IMR-90 (cell line): ENCODE results near the gene DENND1B. TPM values are rescaled to one million over a fixed set of nuclear protein-coding genes. Genes with fewer than 3 reads are reported as not detected.

Source experiments
- ATAC-seq: fragments of 200-7000 bp; cut with Tn5 transposase; 2 replicates; pipeline ENCODE4 v1.9.1; 2020; ENCODE audit warnings: low read depth, mild to moderate bottlenecking, moderate library complexity
- BruUV-seq: library from RNA; stranded (reverse); fragments of 400-500 nt; replicated peaks from 2 replicates; lab custom pipeline; 2021; lab: Mats Ljungman, UMichigan
- CTCF ChIA-PET: fragments of 300-600 bp; formaldehyde crosslinking; extraction: SDS; loops from one replicate; lab custom pipeline; 2021; ENCODE audit warnings: antibody characterized with exemption; lab: Yijun Ruan, JAX
- POLR2A ChIA-PET: fragments of 300-600 bp; sonication (Branson Sonifier 250); formaldehyde crosslinking; loops from one replicate; lab custom pipeline; 2022; ENCODE audit warnings: antibody characterized with exemption; ENCODE audit not compliant: unreplicated experiment; lab: Charles Lee
- DNase-seq: peaks from one replicate; pipeline ENCODE4 v3.0.0; 2013
- H2AFZ ChIP-seq: replicated peaks from 2 replicates; pipeline ENCODE3; 2013; ENCODE audit warnings: low read length, mild to moderate bottlenecking; ENCODE audit not compliant: poor library complexity
- H2AK5ac ChIP-seq: 2 replicates; pipeline ENCODE4 v1.6.1; 2013; ENCODE audit warnings: low read depth, low read length, inconsistent platforms
- H2AK9ac ChIP-seq: replicated peaks from 2 replicates; pipeline ENCODE3; 2013; ENCODE audit warnings: mild to moderate bottlenecking, low read depth, low read length, moderate library complexity; ENCODE audit not compliant: poor library complexity
- H2BK120ac ChIP-seq: 2 replicates; pipeline ENCODE4 v1.6.1; 2013; ENCODE audit warnings: low read depth, low read length, inconsistent platforms
- H2BK15ac ChIP-seq: 3 replicates; pipeline ENCODE4 v1.6.1; 2013; ENCODE audit warnings: low read depth, low read length, inconsistent platforms
- H2BK20ac ChIP-seq: 2 replicates; pipeline ENCODE4 v1.6.1; 2013; ENCODE audit warnings: low read depth, mild to moderate bottlenecking, inconsistent platforms, low read length, moderate library complexity
- H2BK5ac ChIP-seq: 2 replicates; pipeline ENCODE4 v1.6.1; 2013; ENCODE audit warnings: mild to moderate bottlenecking, low read depth, low read length, inconsistent platforms; ENCODE audit not compliant: poor library complexity, severe bottlenecking
- H3K14ac ChIP-seq: replicated peaks from 2 replicates; pipeline ENCODE4 v1.6.1; 2013; ENCODE audit warnings: low read depth, low read length, inconsistent platforms
- H3K18ac ChIP-seq: 2 replicates; pipeline ENCODE4 v1.6.1; 2013; ENCODE audit warnings: low read depth, low read length, control low read depth
- H3K23ac ChIP-seq: 2 replicates; pipeline ENCODE4 v1.6.1; 2013; ENCODE audit warnings: low read depth, low read length, inconsistent platforms
- H3K27ac ChIP-seq: 2 replicates; pipeline ENCODE4 v1.5.1; 2013; ENCODE audit warnings: mild to moderate bottlenecking, control low read depth, low read length; ENCODE audit not compliant: insufficient read depth
- H3K27me3 ChIP-seq: 2 replicates; pipeline ENCODE4 v1.6.1; 2013; ENCODE audit warnings: low read length; ENCODE audit not compliant: control insufficient read depth, insufficient read depth
- H3K36me3 ChIP-seq: 2 replicates; pipeline ENCODE4 v1.6.1; 2013; ENCODE audit warnings: low read length, mixed read lengths; ENCODE audit not compliant: control insufficient read depth, insufficient read depth
- H3K4ac ChIP-seq: 2 replicates; pipeline ENCODE4 v1.6.1; 2013; ENCODE audit warnings: low read depth, low read length, inconsistent platforms
- H3K4me1 ChIP-seq: 2 replicates; pipeline ENCODE4 v1.6.1; 2013; ENCODE audit warnings: low read length, mixed read lengths; ENCODE audit not compliant: control insufficient read depth, insufficient read depth
- H3K4me2 ChIP-seq: 2 replicates; pipeline ENCODE4 v1.6.1; 2013; ENCODE audit warnings: low read depth, mild to moderate bottlenecking, control low read depth, low read length, moderate library complexity
- H3K4me3 ChIP-seq: 2 replicates; pipeline ENCODE4 v1.5.1; 2013; ENCODE audit warnings: low read depth, mild to moderate bottlenecking, control low read depth, low read length, moderate library complexity; ENCODE audit not compliant: insufficient read depth
- H3K56ac ChIP-seq: 2 replicates; pipeline ENCODE4 v1.6.1; 2013; ENCODE audit warnings: low read length, inconsistent platforms; ENCODE audit not compliant: insufficient read depth; ENCODE audit errors: extremely low read depth
- H3K79me1 ChIP-seq, 2 experiments: 2 replicates each; pipeline ENCODE4 v1.6.1; 2013; ENCODE audit warnings: low read length in 2 of 2, inconsistent platforms in 1 of 2, low read depth in 1 of 2
- H3K9ac ChIP-seq: 2 replicates; pipeline ENCODE4 v1.6.1; 2013; ENCODE audit warnings: low read depth, low read length, control low read depth
- H3K9me1 ChIP-seq: 2 replicates; pipeline ENCODE4 v1.6.1; 2013; ENCODE audit warnings: low read length, inconsistent platforms; ENCODE audit not compliant: insufficient read depth
- H3K9me3 ChIP-seq: 2 replicates; pipeline ENCODE4 v1.6.1; 2013; ENCODE audit warnings: low read length; ENCODE audit not compliant: control insufficient read depth, insufficient read depth
- H4K20me1 ChIP-seq: 2 replicates; pipeline ENCODE4 v1.6.1; 2013; ENCODE audit warnings: low read length, inconsistent platforms; ENCODE audit not compliant: insufficient read depth
- H4K5ac ChIP-seq: 2 replicates; pipeline ENCODE4 v1.6.1; 2013; ENCODE audit warnings: mild to moderate bottlenecking, low read depth, low read length, control low read depth
- H4K8ac ChIP-seq, 2 experiments: 2 replicates each; pipeline ENCODE4 v1.6.1; 2013; ENCODE audit warnings: low read depth in 2 of 2, low read length in 2 of 2, control low read depth in 1 of 2, inconsistent platforms in 1 of 2
- H4K91ac ChIP-seq: 2 replicates; pipeline ENCODE4 v1.6.1; 2013; ENCODE audit warnings: low read depth, low read length, inconsistent platforms; ENCODE audit not compliant: insufficient read depth
- CEBPB ChIP-seq: IDR thresholded peaks from 2 replicates; pipeline ENCODE4 v1.6.1; 2012; ENCODE audit warnings: low read depth, low read length, improper control_type of control experiment
- CHD1 ChIP-seq: IDR thresholded peaks from 2 replicates; pipeline ENCODE4 v1.6.1; 2012; ENCODE audit warnings: low read depth, low read length, improper control_type of control experiment
- CTCF ChIP-seq: conservative IDR thresholded peaks from 2 replicates; pipeline ENCODE4 v1.5.1; 2012; ENCODE audit warnings: mild to moderate bottlenecking, low read depth, low read length, improper control_type of control experiment
- ELK1 ChIP-seq: fragments of 150-350 bp; IDR thresholded peaks from 2 replicates; pipeline ENCODE4 v1.6.1; 2016; ENCODE audit warnings: low read depth, mild to moderate bottlenecking, low read length, moderate library complexity, borderline replicate concordance
- FOS ChIP-seq: fragments of 150-350 bp; IDR thresholded peaks from 2 replicates; pipeline ENCODE4 v1.6.1; 2016; ENCODE audit warnings: low read depth, low read length
- MAFK ChIP-seq: IDR thresholded peaks from 2 replicates; pipeline ENCODE4 v1.6.1; 2012; ENCODE audit warnings: low read depth, low read length, improper control_type of control experiment
- MXI1 ChIP-seq: IDR thresholded peaks from 2 replicates; pipeline ENCODE4 v1.6.1; 2012; ENCODE audit warnings: low read depth, mild to moderate bottlenecking, low read length, moderate library complexity, borderline replicate concordance
- NFE2L2 ChIP-seq: fragments of 150-350 bp; IDR thresholded peaks from 2 replicates; pipeline ENCODE4 v1.6.1; 2016; ENCODE audit warnings: low read depth, mild to moderate bottlenecking, low read length
- POLR2A ChIP-seq: IDR thresholded peaks from 2 replicates; pipeline ENCODE4 v1.6.1; 2012; ENCODE audit warnings: mild to moderate bottlenecking, low read depth, low read length
- RAD21 ChIP-seq: IDR thresholded peaks from 2 replicates; pipeline ENCODE4 v1.6.1; 2012; ENCODE audit warnings: low read length, improper control_type of control experiment
- RCOR1 ChIP-seq: IDR thresholded peaks from 2 replicates; pipeline ENCODE4 v1.6.1; 2012; ENCODE audit warnings: mild to moderate bottlenecking, low read length, improper control_type of control experiment; ENCODE audit not compliant: insufficient replicate concordance
- RFX5 ChIP-seq: IDR thresholded peaks from 2 replicates; pipeline ENCODE4 v1.8.0; 2012; ENCODE audit warnings: low read depth, mild to moderate bottlenecking, low read length, moderate library complexity
- SMC3 ChIP-seq: fragments of 150-350 bp; IDR thresholded peaks from 2 replicates; pipeline ENCODE4 v1.6.1; 2016; ENCODE audit warnings: low read depth, mild to moderate bottlenecking, antibody characterized with exemption, low read length, moderate library complexity
- USF2 ChIP-seq: fragments of 150-350 bp; IDR thresholded peaks from 2 replicates; pipeline ENCODE4 v1.6.1; 2017; ENCODE audit warnings: mild to moderate bottlenecking, antibody characterized with exemption, low read length, low read depth
- WGBS, 2 experiments: methylation state at CpG; one replicate each; pipeline versions ENCODE4 v1.1.5 to v1.1.7; 2013; ENCODE audit warnings: missing lambda C conversion rate in 2 of 2; ENCODE audit not compliant: insufficient read length in 1 of 2; ENCODE audit errors: extremely low coverage in 2 of 2; 5-methylcytosine and 5-hydroxymethylcytosine counted together
- dilution Hi-C: fragments of 300-500 bp; cut with HindIII; formaldehyde crosslinking; loops from one replicate; pipeline ENCODE4 v1.14.3; 2018; ENCODE audit warnings: low sequenced_read_pairs; ENCODE audit not compliant: unreplicated experiment
- in situ Hi-C: fragments of 300-500 bp; cut with MboI; formaldehyde crosslinking; loops from 3 replicates; pipeline ENCODE4 v1.14.3; 2019; ENCODE audit warnings: low sequenced_read_pairs, inconsistent platforms, mixed read lengths
- intact Hi-C: fragments of 100-400 bp; cut with micrococcal nuclease; formaldehyde crosslinking; loops from 2 replicates; pipeline ENCODE4 v1.10.0; 2022
- polyA plus RNA-seq, 3 experiments: library from polyadenylated mRNA; depleted of rRNA; stranded (reverse); fragments of >200 nt; gene quantifications; 2 replicates each; pipeline ENCODE4 v1.2.3, GENCODE V29; 2012; ENCODE audit warnings: low replicate concordance in 1 of 3
- total RNA-seq: library from RNA; depleted of rRNA; stranded (reverse); fragments of >200 nt; gene quantifications from 2 replicates; pipeline ENCODE4 v1.2.3, GENCODE V29; 2012

Gene DENND1B
- total and polyA plus RNA-seq, 2 of the 4 experiments (the other 2 are of a cell fraction), result 4.0 to 24.2 TPM

- Histone ChIP-seq H3K18ac (no peak overlapping the region), H3K9me1 (no peaks in the 10 kb centered on the region), H2BK15ac (no peak overlapping the region), H3K9me3 (no peaks in the 10 kb centered on the region), H4K5ac (no peak overlapping the region), H2AK5ac (no peak overlapping the region), H4K91ac (no peak overlapping the region), H3K4me2 (no peak overlapping the region), H2BK5ac (no peak overlapping the region), H2BK120ac (no peak overlapping the region), H3K27me3 (no peaks in the 10 kb centered on the region), H3K9ac (no peak overlapping the region), H2AK9ac (no peak overlapping the region), H3K4ac (no peak overlapping the region), H3K4me1 (0 out of 2 replicates have a peak, but pooled peaks cover 2% of the 10 kb centered on the region), H3K4me3 (no peak overlapping the region), H3K56ac (no peak overlapping the region), H3K23ac (no peak overlapping the region), H2BK20ac (no peak overlapping the region), H4K8ac (no peak overlapping the region), H3K79me1 (peaks cover 0 to 3% of the 10 kb centered on the region in 2 experiments; a peak in 1 of 4 replicates), H2AFZ (no peak overlapping the region), H3K14ac (no peak overlapping the region), H3K36me3 (no peaks in the 10 kb centered on the region), H4K20me1 (no peaks in the 10 kb centered on the region), H3K27ac (no peak overlapping the region)
- intact Hi-C loops, result no loop called here
- DNase-seq, result no peak
- WGBS, 2 experiments, result no CpG with 5 or more reads among the region's 1 CpG
- ChIA-PET POLR2A (no interaction called here), CTCF (no interaction called here)
- in situ Hi-C loops, result loop anchor here (25.0 kb wide), 1 partner anchor 840 kb away; no protein-coding TSS in a partner anchor
- TF ChIP-seq RFX5 (no peak), MAFK (no peak), RCOR1 (no peak), CHD1 (no peak), NFE2L2 (no peak), MXI1 (no peak), USF2 (no peak), POLR2A (no peak), SMC3 (no peak), CTCF (no peak), ELK1 (no peak), CEBPB (no peak), FOS (no peak), RAD21 (no peak)
- ATAC-seq, result no peak
- BruUV-seq, result no TSS peak
- dilution Hi-C loops, result no loop called here
Observed at GRCh38 chr1:197622371-197622770, 152.9 kb downstream of the DENND1B start.
